ENCODE results near the gene ARHGAP28.

GRCh38 chr18:6752202-6752860, 22.8 kb downstream of the ARHGAP28 start:
- TF ChIP-seq POLR2AphosphoS5 (IDR thresholded peaks at IDR 0.05; ENCODE audit: low read depth) (no peak), CTCF (IDR thresholded peaks at IDR 0.05; ENCODE audit: insufficient read depth, low read length) (no peak), REST (IDR thresholded peaks at IDR 0.05; ENCODE audit: insufficient replicate concordance, low read depth) (no peak), GABPA (IDR thresholded peaks at IDR 0.05; ENCODE audit: low read depth) (no peak), SPI1 (IDR thresholded peaks at IDR 0.05; ENCODE audit: borderline replicate concordance, low read depth) (no peak)
